GM12891 (cell line): Measurements from ENCODE around the gene RBM20.

Source experiments
- POLR2A ChIP-seq: IDR thresholded peaks from 2 replicates; pipeline ENCODE4 v1.6.1; 2011; ENCODE audit warnings: low read depth, low read length, control low read depth
- POLR2AphosphoS5 ChIP-seq: IDR thresholded peaks from 2 replicates; pipeline ENCODE4 v1.6.1; 2011; ENCODE audit warnings: low read depth, low read length, control low read depth
- POU2F2 ChIP-seq: IDR thresholded peaks from 2 replicates; pipeline ENCODE4 v1.6.1; 2011; ENCODE audit warnings: low read depth, mild to moderate bottlenecking, control low read depth, low read length, moderate library complexity
- SPI1 ChIP-seq: IDR thresholded peaks from 2 replicates; pipeline ENCODE4 v1.6.1; 2011; ENCODE audit warnings: low read depth, low read length, control low read depth

DNA sequence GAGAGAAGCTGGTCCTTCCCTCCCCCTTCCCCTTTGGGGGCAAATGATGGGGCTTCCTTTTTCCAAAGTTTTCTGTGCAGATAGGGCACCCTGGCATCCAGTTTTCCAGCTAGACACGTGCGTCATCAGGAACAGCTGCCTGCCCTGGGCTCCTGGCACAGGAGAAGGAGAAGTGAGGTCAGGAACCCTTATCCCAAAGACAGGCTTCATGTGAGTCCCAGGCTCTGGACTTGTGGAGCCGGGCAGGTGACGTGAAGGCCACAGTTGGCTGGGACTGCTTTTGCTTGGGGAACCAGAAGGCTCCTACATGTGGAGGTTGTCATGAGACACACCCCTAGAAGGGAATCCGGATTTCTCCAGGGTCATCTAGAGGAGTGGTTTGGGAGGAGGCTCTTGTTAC lies 66.5 kb downstream of the RBM20 start:
- no peak for TF ChIP-seq POLR2A
- TF ChIP-seq POU2F2 = no peak
- TF ChIP-seq SPI1 = no peak
- no peak for TF ChIP-seq POLR2AphosphoS5
